Keratinocyte (primary cell): ENCODE data around the gene ORM1.

ENCODE experiments used
- EZH2 ChIP-seq: IDR thresholded peaks from one replicate; pipeline ENCODE4 v1.6.1; 2012; ENCODE audit warnings: inconsistent platforms, mild to moderate bottlenecking, low read length, moderate library complexity
- TF ChIP-seq, protein P1 (sequence below), 3 experiments: IDR thresholded peaks in 1 of 3; conservative IDR thresholded peaks in 1 of 3; optimal IDR thresholded peaks in 1 of 3; 2 replicates in 2 of 3; 3 replicates in 1 of 3; pipeline versions ENCODE3 to v1.5.1; 2011; ENCODE audit warnings: low read length in 3 of 3, mild to moderate bottlenecking in 3 of 3, moderate library complexity in 2 of 3, control low read depth in 1 of 3, inconsistent platforms in 1 of 3; ENCODE audit not compliant: insufficient read depth in 2 of 3; ENCODE audit errors: extremely low read depth in 1 of 3

GRCh38 chr9:114302727-114303126 is 20.2 kb upstream of the ORM1 start:
- TF ChIP-seq, protein P1, sequence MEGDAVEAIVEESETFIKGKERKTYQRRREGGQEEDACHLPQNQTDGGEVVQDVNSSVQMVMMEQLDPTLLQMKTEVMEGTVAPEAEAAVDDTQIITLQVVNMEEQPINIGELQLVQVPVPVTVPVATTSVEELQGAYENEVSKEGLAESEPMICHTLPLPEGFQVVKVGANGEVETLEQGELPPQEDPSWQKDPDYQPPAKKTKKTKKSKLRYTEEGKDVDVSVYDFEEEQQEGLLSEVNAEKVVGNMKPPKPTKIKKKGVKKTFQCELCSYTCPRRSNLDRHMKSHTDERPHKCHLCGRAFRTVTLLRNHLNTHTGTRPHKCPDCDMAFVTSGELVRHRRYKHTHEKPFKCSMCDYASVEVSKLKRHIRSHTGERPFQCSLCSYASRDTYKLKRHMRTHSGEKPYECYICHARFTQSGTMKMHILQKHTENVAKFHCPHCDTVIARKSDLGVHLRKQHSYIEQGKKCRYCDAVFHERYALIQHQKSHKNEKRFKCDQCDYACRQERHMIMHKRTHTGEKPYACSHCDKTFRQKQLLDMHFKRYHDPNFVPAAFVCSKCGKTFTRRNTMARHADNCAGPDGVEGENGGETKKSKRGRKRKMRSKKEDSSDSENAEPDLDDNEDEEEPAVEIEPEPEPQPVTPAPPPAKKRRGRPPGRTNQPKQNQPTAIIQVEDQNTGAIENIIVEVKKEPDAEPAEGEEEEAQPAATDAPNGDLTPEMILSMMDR (optimal IDR thresholded peaks at IDR 0.05 in 1 of 3, IDR thresholded peaks at IDR 0.05 in 1 of 3, conservative IDR thresholded peaks at IDR 0.05 in 1 of 3; ENCODE audit: extremely low read depth in 1 of 3, insufficient read depth in 2 of 3, low read length in 3 of 3): no peak
- TF ChIP-seq EZH2: no peak
